ENCODE results near the gene RAPGEF2. TPM values are rescaled to one million over a fixed set of nuclear protein-coding genes. Genes with fewer than 3 reads are reported as not detected.
"Not testable (repeated sequence)": the region's sequence is repeated elsewhere in the genome, so short reads cannot be mapped to it uniquely, and the experiment has no call there.

RAPGEF2 gene
- total and polyA plus RNA-seq, 8 donors, result 4.3 to 27.5 (median 13.9) TPM

DNA sequence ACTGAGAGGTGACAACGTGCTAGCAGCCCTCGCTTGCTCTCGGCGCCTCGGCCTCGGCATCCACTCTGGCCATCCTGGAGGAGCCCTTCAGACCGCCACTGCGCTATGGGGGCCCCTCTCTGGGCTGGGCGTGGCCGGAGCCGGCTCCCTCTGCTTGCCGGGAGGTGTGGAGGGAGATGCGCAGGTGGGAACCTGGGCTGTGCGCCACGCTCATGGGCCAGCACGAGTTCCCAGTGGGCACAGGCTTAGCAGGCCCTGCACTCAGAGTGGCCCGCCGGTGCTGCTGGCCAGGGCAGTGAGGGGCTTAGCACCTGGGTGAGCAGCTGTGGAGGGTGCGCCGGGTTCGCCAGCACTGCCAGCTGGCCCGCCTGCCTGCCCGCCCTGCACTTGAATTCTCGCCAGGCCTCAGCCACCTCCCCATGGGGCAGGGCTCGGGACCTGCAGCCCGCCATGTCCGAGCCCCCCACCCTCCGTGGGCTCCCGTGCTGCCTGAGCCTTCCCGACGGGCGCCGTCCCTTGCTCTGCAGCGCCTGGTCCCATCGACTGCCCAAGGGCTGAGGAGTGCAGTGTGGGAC lies 148.0 kb downstream of the RAPGEF2 start:
- FAIRE-seq, result no peak
- peak in 3 of 6 donors; percentile 32 to 76 (median 53) for DNase-seq

DNA sequence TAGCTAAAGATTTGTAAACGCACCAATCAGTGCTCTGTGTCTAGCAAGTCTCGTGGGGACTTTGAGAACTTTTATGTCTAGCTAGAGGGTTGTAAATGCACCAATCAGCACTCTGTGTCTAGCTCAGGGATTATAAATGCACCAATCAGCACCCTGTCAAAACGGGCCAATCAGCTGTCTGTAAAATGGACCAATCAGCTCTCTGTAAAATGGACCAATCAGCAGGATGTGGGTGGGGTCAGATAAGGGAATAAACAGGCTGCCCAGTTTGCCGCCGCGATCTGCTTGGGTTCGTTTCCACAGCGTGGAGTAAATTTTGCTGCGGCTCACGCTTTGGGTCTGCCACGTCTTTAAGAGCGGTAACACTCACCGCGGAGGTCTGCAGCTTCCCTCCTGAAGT lies 148.7 kb downstream of the RAPGEF2 start:
- DNase-seq, result not testable (repeated sequence)

More for the DNA sequence above, 148.0 kb downstream of the RAPGEF2 start:
- peaks cover 0 to 7% (median 5%) of the 10 kb centered on the region in 3 donors for H3K4me1 ChIP-seq
- WGBS, 2 donors, result 96 to 98% methylated on average over 34 to 35 of the region's 35 CpGs
- H3K27ac ChIP-seq, result no peak overlapping the region
- TF ChIP-seq, protein P1, sequence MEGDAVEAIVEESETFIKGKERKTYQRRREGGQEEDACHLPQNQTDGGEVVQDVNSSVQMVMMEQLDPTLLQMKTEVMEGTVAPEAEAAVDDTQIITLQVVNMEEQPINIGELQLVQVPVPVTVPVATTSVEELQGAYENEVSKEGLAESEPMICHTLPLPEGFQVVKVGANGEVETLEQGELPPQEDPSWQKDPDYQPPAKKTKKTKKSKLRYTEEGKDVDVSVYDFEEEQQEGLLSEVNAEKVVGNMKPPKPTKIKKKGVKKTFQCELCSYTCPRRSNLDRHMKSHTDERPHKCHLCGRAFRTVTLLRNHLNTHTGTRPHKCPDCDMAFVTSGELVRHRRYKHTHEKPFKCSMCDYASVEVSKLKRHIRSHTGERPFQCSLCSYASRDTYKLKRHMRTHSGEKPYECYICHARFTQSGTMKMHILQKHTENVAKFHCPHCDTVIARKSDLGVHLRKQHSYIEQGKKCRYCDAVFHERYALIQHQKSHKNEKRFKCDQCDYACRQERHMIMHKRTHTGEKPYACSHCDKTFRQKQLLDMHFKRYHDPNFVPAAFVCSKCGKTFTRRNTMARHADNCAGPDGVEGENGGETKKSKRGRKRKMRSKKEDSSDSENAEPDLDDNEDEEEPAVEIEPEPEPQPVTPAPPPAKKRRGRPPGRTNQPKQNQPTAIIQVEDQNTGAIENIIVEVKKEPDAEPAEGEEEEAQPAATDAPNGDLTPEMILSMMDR (IDR thresholded peaks at IDR 0.05), result no peak
- ATAC-seq, result no peak
- H3K4me3 ChIP-seq, result no peak overlapping the region
- H3K27me3 ChIP-seq, result no peaks in the 10 kb centered on the region
- no peaks in the 10 kb centered on the region for H3K9me3 ChIP-seq
- intact Hi-C loops (cut with DNase I), result no loop called here
- no peaks in the 10 kb centered on the region for H3K36me3 ChIP-seq

DNA sequence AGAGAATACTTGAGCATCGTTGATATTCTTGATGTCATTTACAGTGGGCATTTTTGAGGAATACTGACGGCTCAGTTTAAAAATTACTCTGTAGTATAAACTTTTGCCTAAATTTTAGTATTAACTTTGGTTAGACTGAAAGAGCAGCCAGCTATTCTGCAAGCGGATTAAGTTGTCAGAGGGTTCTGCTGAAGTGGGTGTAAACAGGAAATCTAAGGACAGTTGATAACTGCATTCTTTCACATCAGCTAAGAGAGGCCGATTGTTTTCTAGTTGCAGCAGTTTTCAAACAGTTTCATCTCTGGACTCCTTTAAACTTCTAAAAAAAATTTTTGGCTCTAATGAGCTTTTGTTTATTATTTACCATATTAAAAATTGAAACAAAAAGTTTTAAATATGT lies 149.6 kb downstream of the RAPGEF2 start:
- Histone ChIP-seq H3K4me3 (no peak overlapping the region), H3K27ac (no peak overlapping the region), H3K4me1 (peaks cover 0 to 7% (median 5%) of the 10 kb centered on the region in 3 donors), H3K27me3 (no peaks in the 10 kb centered on the region), H3K36me3 (no peaks in the 10 kb centered on the region), H3K9me3 (no peaks in the 10 kb centered on the region)
- intact Hi-C loops (cut with DNase I), result no loop called here
- WGBS, 2 donors, result 68 to 70% methylated on average over 4 of the region's 4 CpGs
- FAIRE-seq, result peak; percentile 13
- ATAC-seq, result peak in 2 of 4 donors; percentile 38 to 53
- TF ChIP-seq, protein P1 (IDR thresholded peaks at IDR 0.05), result no peak
- no peak for DNase-seq

More for the DNA sequence above, 148.7 kb downstream of the RAPGEF2 start:
- WGBS, 2 donors, result 90% methylated on average over 14 of the region's 14 CpGs
- H3K27ac ChIP-seq; H3K4me3 ChIP-seq; H3K9me3 ChIP-seq; H3K4me1 ChIP-seq; H3K36me3 ChIP-seq; H3K27me3 ChIP-seq; FAIRE-seq; ATAC-seq; intact Hi-C loops (cut with DNase I): not testable (repeated sequence)

DNA sequence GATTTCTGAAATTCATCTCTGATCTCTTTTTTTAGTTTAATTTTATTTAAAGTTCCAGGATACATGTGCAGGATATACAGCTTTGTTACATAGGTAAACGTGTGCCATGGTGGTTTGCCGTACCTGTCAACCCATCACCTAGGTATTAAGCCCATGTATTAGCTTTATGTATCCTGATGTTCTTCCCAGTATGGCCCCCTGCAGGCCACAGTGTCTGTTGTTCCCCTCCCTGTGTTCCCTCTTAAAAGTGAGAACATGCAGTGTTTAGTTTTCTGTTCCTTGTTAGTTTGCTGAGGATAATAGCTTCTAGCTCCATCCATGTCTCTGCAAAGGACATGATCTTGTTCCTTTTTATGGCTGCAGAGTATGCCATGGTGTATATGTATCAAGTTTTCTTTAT lies 153.2 kb downstream of the RAPGEF2 start:
- no peak for ATAC-seq
- no peak for FAIRE-seq
- DNase-seq, result no peak
- Histone ChIP-seq H3K27me3 (no peaks in the 10 kb centered on the region), H3K4me3 (no peak overlapping the region), H3K9me3 (no peaks in the 10 kb centered on the region), H3K4me1 (no peaks in the 10 kb centered on the region), H3K27ac (no peak overlapping the region), H3K36me3 (no peaks in the 10 kb centered on the region)
- WGBS, 2 donors, result 91 to 97% methylated on average over 2 of the region's 2 CpGs
- intact Hi-C loops (cut with DNase I), result no loop called here
- TF ChIP-seq, protein P1 (IDR thresholded peaks at IDR 0.05), result no peak

DNA sequence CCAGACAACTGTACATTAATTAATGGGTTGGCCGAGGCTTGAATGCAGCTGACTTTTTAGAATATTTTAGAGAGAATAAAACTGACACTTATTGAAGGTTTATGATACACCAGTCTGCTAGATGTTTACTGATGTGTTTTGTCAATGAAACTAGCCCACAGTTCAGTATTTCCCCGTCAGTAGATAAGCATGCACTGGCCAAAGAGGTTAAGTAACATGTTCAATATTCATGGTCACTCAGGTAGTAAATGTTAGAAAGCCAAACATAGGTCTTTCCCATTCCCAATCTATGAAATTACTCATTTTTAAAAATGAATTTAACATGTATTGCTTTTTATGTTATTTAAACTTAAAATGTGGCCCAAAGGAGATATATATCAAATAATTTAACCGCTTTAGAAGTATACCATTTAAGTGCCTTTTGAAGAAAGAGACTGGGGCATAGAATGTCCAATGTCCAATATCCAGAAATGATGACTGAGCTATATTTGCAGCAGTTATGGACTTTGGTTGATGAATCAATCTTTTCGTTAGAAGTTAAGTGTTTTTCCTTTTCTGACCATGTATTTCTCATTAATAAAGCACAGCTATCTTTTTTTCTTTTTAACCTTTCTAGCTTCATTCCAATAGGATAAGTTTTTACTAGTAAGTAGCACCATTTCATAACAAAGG lies 156.1 kb downstream of the RAPGEF2 start:
- DNase-seq (no peak), ATAC-seq (no peak), FAIRE-seq (no peak)
- no peak overlapping the region for H3K27ac ChIP-seq
- H3K27me3 ChIP-seq, result no peaks in the 10 kb centered on the region
- no peaks in the 10 kb centered on the region for H3K4me1 ChIP-seq
- WGBS, 2 donors, result 80 to 85% methylated on average over 4 of the region's 4 CpGs
- TF ChIP-seq, protein P1 (IDR thresholded peaks at IDR 0.05), result no peak
- intact Hi-C loops (cut with DNase I), result no loop called here
- H3K9me3 ChIP-seq, result no peaks in the 10 kb centered on the region
- no peaks in the 10 kb centered on the region for H3K36me3 ChIP-seq
- H3K4me3 ChIP-seq, result no peak overlapping the region
